Sigmoid colon (tissue), 7 donors: ENCODE data around the gene GRAMD4. TPM values are rescaled to one million over a fixed set of nuclear protein-coding genes. Genes with fewer than 3 reads are reported as not detected.

Experiments used
- DNase-seq: peaks from one replicate; pipeline ENCODE4 v3.0.0-alpha.2; 2019
- H3K27ac ChIP-seq, 4 donors: fragments of 200-600 bp; sonication (generic); one replicate each; pipeline ENCODE4 v1.5.1; 2016 to 2019; ENCODE audit warnings: mild to moderate bottlenecking in 1 of 4
- H3K27me3 ChIP-seq, 3 donors: fragments of 200-600 bp; sonication (generic); one replicate each; pipeline ENCODE4 v1.5.1; 2019; ENCODE audit warnings: mild to moderate bottlenecking in 1 of 3
- H3K36me3 ChIP-seq, 4 donors: fragments of 200-600 bp; sonication (generic); one replicate each; pipeline ENCODE4 v1.5.1; 2016 to 2019
- H3K4me1 ChIP-seq, 4 donors: fragments of 200-600 bp; sonication (generic); one replicate each; pipeline ENCODE4 v1.5.1; 2017 to 2019
- H3K4me3 ChIP-seq, 4 donors: fragments of 200-600 bp; sonication (generic); one replicate each; pipeline ENCODE4 v1.5.1; 2017 to 2019; ENCODE audit warnings: mild to moderate bottlenecking in 2 of 4, moderate library complexity in 1 of 4
- H3K9me3 ChIP-seq, 4 donors: fragments of 200-600 bp in 3 of 4; sonication (generic) in 3 of 4; one replicate each; pipeline versions ENCODE4 v1.5.1 to v1.6.1; 2013 to 2019
- EP300 ChIP-seq, 4 donors: sonication (generic); formaldehyde crosslinking; IDR thresholded peaks; one replicate each; pipeline ENCODE4 v1.6.1; 2017; ENCODE audit warnings: antibody characterized with exemption in 4 of 4
- POLR2A ChIP-seq, 2 donors: fragments of 450-650 bp; IDR thresholded peaks; one replicate each; pipeline ENCODE4 v1.6.1; 2016; ENCODE audit warnings: antibody characterized with exemption in 2 of 2, mild to moderate bottlenecking in 2 of 2, moderate library complexity in 2 of 2
- POLR2AphosphoS5 ChIP-seq, 4 donors: sonication (generic); formaldehyde crosslinking; IDR thresholded peaks; one replicate each; pipeline ENCODE4 v1.6.1; 2017; ENCODE audit warnings: antibody characterized with exemption in 4 of 4
- WGBS, 2 donors: extraction: QIAGEN DNeasy Blood & Tissue Kit; methylation state at CpG; one replicate each; pipeline ENCODE4 v1.1.7; 2013; 5-methylcytosine and 5-hydroxymethylcytosine counted together
- intact Hi-C: fragments of 100-400 bp; cut with DNase I; formaldehyde crosslinking; loops from one replicate; pipeline ENCODE4 v1.15.1; 2023
- polyA plus RNA-seq, 3 donors: library from polyadenylated mRNA; stranded (reverse); fragments of 200-250 nt; gene quantifications; one replicate each; pipeline ENCODE4 v1.2.3, GENCODE V29; 2013
- total RNA-seq, 4 donors: library from RNA; depleted of rRNA; stranded (reverse); fragments of >200 nt; gene quantifications; one replicate each; pipeline ENCODE4 v1.1.0, GENCODE V29; 2016
- TF ChIP-seq, protein P1 (sequence below), 4 experiments: fragments of 450-650 bp in 3 of 4; fragments of 200-600 bp in 1 of 4; IDR thresholded peaks; one replicate each; pipeline ENCODE4 v1.5.1; 2016 to 2019; ENCODE audit warnings: antibody characterized with exemption in 4 of 4, mild to moderate bottlenecking in 3 of 4, moderate library complexity in 2 of 4
- donor health status: healthy with polysubstance abuse.
- donor health status: Bipolar disorder and iron deficiency.
- donor health status: healthy.

The GRAMD4 gene
- total and polyA plus RNA-seq, 7 donors: 11.6 to 57.2 (median 23.5) TPM

DNA sequence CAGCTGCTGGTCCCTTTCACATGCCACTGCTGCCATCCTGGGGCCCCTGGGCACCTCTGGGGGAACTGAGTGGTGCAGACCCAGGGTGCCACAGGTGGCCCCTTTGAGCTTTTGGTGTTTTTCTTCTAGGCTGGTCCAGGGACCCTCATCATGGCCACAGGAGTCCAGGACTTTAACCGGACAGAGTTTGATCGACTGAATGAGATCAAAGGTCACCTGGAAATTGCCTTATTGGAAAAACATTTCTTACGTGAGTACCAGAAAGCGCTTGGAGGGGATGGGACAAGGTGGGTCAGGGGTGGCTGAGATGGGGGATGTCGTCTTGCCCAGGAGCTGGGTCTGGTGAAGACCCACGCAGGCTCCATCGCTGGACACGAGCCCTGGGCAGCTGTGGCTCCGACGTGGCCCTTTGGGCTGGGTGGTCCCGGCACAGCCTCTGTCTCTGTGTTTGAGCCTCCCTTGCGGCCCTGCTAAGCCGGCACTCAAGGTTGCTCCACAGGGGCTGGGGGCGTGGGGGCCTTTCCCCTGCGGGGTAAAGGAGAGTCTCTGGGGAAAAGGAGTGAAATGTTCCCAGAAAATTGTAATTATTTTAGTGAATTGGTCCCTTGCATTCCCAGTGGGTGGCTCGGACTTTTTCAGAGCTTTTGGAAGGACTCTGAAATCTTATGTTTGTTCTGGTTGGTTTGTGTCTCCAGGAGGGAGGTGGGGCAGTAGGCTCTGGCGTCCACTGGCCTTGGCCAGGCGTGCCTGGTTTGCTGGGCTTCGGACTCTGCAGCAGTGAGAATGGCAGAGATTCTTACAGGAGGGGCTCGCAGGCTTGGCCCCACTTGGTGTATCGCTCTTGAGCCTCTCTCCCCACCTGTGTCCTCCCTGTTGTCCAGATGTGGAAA lies 17.8 kb downstream of the GRAMD4 start:
- Histone ChIP-seq H3K9me3 (no peaks in the 10 kb centered on the region), H3K4me1 (peaks cover 0 to 55% (median 33%) of the 10 kb centered on the region in 4 donors), H3K27me3 (no peaks in the 10 kb centered on the region), H3K4me3 (no peak overlapping the region), H3K27ac (peak overlapping the region in 1 of 4 donors; percentile 15), H3K36me3 (no peaks in the 10 kb centered on the region)
- WGBS, 2 donors: 80 to 92% methylated on average over 21 of the region's 21 CpGs
- TF ChIP-seq POLR2AphosphoS5 (IDR thresholded peaks at IDR 0.05): no peak
- TF ChIP-seq, protein P1, sequence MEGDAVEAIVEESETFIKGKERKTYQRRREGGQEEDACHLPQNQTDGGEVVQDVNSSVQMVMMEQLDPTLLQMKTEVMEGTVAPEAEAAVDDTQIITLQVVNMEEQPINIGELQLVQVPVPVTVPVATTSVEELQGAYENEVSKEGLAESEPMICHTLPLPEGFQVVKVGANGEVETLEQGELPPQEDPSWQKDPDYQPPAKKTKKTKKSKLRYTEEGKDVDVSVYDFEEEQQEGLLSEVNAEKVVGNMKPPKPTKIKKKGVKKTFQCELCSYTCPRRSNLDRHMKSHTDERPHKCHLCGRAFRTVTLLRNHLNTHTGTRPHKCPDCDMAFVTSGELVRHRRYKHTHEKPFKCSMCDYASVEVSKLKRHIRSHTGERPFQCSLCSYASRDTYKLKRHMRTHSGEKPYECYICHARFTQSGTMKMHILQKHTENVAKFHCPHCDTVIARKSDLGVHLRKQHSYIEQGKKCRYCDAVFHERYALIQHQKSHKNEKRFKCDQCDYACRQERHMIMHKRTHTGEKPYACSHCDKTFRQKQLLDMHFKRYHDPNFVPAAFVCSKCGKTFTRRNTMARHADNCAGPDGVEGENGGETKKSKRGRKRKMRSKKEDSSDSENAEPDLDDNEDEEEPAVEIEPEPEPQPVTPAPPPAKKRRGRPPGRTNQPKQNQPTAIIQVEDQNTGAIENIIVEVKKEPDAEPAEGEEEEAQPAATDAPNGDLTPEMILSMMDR (IDR thresholded peaks at IDR 0.05): no peak
- no peak for TF ChIP-seq POLR2A (IDR thresholded peaks at IDR 0.05)
- TF ChIP-seq EP300 (IDR thresholded peaks at IDR 0.05): no peak
- DNase-seq: no peak
- intact Hi-C loops: no loop called here

DNA sequence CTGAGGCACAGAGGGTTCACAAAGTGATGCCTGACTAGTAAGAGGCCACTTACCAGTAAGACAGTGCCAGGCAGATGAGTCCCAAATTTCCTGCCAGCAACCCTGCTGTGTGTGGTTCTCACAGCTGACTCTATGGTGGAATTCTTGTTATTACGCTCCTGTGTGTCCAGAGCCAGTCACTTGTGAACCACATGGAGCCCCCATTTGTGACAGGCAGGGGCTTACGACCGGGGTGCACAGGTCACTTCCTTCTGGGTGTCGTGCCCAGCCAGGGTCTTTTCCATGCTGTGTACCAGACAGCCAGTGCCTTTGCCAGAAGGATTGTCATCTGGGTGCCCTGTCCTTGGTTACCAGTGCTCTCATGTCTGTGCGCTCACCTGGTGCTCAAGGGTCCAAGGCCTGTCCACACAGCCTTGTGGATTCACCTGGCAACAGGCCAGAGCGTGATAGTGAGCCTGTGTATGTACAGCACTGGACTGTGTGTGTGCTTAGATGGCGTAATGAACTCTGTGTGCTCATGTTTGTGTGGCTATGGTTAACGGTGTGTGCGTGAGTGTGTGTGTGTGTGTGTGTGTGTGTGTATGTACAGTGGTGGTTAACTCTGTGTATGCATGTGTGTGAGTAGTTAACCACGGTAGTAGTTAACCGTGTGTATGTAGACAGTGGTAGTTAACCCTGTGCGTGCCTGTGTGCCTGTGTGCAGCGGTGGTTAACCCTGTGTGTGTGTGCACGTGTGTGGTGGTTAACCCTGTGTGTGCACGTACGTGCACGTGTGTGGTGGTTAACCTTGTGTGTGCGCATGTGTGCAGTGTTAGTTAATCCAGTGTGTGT lies 18.6 kb downstream of the GRAMD4 start:
- no peak for TF ChIP-seq POLR2AphosphoS5 (IDR thresholded peaks at IDR 0.05)
- no peak for DNase-seq
- no peak overlapping the region for H3K4me3 ChIP-seq
- WGBS, 2 donors: 68 to 77% methylated on average over 18 of the region's 18 CpGs
- peaks cover 0 to 55% (median 34%) of the 10 kb centered on the region in 4 donors for H3K4me1 ChIP-seq
- H3K36me3 ChIP-seq: no peaks in the 10 kb centered on the region
- intact Hi-C loops: no loop called here
- no peaks in the 10 kb centered on the region for H3K27me3 ChIP-seq
- no peaks in the 10 kb centered on the region for H3K9me3 ChIP-seq
- H3K27ac ChIP-seq: peak overlapping the region in 1 of 4 donors; percentile 15

DNA sequence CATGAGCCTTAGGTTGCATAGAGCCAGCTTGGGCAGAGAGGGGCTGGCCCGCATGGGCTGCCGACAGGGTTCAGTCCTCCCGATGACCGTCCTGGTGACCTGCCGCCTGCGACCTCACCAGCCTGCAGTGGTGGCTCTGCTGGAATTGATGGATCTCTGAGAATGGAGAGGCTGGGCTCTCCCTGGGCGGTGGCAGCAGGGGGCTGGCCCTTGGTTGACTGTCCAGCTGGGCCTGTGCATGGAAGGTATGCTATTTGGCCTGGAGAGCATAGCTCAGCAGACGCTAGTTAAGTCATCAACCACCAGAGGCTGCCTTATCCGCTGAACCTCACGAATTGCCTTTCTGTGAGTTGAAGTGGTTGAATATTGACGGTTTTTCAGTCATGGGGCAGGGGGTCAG lies 19.7 kb downstream of the GRAMD4 start:
- no peak for TF ChIP-seq POLR2AphosphoS5 (IDR thresholded peaks at IDR 0.05)
- TF ChIP-seq, protein P1 (IDR thresholded peaks at IDR 0.05): no peak
- no peak for TF ChIP-seq EP300 (IDR thresholded peaks at IDR 0.05)
- no peak for TF ChIP-seq POLR2A (IDR thresholded peaks at IDR 0.05)
- DNase-seq: no peak
- intact Hi-C loops: no loop called here
- no peaks in the 10 kb centered on the region for H3K9me3 ChIP-seq
- H3K4me3 ChIP-seq: no peak overlapping the region
- no peaks in the 10 kb centered on the region for H3K27me3 ChIP-seq
- WGBS, 2 donors: 92 to 93% methylated on average over 11 of the region's 11 CpGs
- no peak overlapping the region for H3K27ac ChIP-seq
- H3K36me3 ChIP-seq: no peaks in the 10 kb centered on the region
- H3K4me1 ChIP-seq: peaks cover 0 to 55% (median 34%) of the 10 kb centered on the region in 4 donors

DNA sequence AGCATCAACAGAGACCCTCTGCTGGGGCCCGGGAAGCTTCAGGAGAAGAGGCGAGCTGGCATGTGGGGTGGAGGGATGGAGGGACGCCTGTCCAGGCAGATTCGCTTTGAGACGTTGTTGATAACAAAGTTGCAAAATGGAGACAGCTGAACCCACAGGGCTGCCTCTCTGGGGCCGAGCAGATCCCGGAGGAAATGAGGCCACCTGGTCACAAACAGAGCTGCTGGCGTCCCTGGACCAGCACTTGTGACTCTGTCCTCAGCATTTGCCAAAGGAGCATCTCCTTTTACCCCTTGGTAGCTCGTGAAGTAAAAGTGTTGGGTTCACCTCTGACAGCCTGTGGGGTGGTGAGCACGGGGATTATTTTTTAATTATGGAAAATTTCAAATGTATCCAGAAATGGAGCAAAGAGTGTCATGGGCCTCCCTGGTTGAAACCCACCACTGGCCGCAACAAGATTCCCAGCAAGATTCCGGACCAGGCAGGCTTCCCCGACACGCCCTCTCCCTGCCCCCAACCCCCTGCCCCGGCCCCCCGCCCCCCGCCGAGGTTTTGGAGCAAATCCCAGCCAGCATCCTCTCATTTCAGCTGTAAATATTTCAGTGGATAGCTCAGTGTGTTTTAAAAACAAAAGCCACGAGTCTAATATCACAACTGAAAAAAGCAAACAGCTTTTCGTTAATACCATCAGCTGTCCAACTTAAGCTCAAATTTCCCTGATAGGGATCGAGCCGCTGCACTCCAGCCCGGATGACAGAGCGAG lies 20.3 kb downstream of the GRAMD4 start:
- no peaks in the 10 kb centered on the region for H3K36me3 ChIP-seq
- peak overlapping the region in 1 of 4 donors; percentile 68 for H3K27ac ChIP-seq
- no peaks in the 10 kb centered on the region for H3K27me3 ChIP-seq
- H3K4me3 ChIP-seq: no peak overlapping the region
- DNase-seq: no peak
- WGBS, 2 donors: 79 to 86% methylated on average over 24 of the region's 24 CpGs
- no peaks in the 10 kb centered on the region for H3K9me3 ChIP-seq
- TF ChIP-seq POLR2A (IDR thresholded peaks at IDR 0.05) (no peak), POLR2AphosphoS5 (IDR thresholded peaks at IDR 0.05) (no peak), EP300 (IDR thresholded peaks at IDR 0.05) (no peak)
- TF ChIP-seq, protein P1 (IDR thresholded peaks at IDR 0.05): no peak
- H3K4me1 ChIP-seq: peaks cover 0 to 54% (median 33%) of the 10 kb centered on the region in 4 donors
- intact Hi-C loops: no loop called here
